ENCODE results near the gene MCAM. TPM values are rescaled to one million over a fixed set of nuclear protein-coding genes. Genes with fewer than 3 reads are reported as not detected.

MCAM gene, protein sequence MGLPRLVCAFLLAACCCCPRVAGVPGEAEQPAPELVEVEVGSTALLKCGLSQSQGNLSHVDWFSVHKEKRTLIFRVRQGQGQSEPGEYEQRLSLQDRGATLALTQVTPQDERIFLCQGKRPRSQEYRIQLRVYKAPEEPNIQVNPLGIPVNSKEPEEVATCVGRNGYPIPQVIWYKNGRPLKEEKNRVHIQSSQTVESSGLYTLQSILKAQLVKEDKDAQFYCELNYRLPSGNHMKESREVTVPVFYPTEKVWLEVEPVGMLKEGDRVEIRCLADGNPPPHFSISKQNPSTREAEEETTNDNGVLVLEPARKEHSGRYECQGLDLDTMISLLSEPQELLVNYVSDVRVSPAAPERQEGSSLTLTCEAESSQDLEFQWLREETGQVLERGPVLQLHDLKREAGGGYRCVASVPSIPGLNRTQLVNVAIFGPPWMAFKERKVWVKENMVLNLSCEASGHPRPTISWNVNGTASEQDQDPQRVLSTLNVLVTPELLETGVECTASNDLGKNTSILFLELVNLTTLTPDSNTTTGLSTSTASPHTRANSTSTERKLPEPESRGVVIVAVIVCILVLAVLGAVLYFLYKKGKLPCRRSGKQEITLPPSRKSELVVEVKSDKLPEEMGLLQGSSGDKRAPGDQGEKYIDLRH
- 25.4 and 42.9 TPM in 2 replicates for total RNA-seq (2014; rRNA removed; shearing (Covaris generic))

GRCh38 chr11:119316729-119317591 lies at the start of gene MCAM:
Gene MCAM, minus strand, starts transcription at chr11:119317130. Its CDS starts 29 bp downstream, at chr11:119317101.
- DNase-seq (ENCODE audit: low spot score): no peak

DNA sequence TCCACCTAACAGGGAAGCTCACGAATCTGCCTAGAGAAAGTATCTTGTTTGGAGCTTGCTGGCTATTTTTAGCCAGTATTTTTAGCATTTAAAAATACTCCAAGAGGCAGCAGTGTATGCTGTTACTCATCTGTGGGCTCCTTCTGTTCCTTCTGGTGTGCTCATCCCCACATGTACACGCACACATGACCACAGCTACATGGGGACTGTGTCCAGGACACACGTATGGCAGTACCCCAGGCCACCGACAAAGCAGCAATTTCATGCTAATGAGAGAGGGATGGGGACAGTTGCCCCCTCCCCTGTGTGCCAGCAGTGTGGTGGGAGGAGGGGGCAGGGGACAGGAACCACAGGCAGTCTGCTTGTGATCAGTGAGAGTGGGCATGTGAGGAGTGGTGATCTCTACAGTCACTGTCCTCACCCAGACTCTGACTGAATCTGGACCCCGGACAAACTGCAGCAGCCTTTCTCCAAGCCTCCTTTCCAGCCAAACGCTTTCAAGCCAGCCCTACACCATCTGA lies 48.2 kb upstream of the MCAM start:
- no peak for DNase-seq (ENCODE audit: low spot score)

- DNase-seq (ENCODE audit: low spot score): no peak
These were observed 47.1 kb upstream of the MCAM start for GRCh38 chr11:119363851-119364590.

DNA sequence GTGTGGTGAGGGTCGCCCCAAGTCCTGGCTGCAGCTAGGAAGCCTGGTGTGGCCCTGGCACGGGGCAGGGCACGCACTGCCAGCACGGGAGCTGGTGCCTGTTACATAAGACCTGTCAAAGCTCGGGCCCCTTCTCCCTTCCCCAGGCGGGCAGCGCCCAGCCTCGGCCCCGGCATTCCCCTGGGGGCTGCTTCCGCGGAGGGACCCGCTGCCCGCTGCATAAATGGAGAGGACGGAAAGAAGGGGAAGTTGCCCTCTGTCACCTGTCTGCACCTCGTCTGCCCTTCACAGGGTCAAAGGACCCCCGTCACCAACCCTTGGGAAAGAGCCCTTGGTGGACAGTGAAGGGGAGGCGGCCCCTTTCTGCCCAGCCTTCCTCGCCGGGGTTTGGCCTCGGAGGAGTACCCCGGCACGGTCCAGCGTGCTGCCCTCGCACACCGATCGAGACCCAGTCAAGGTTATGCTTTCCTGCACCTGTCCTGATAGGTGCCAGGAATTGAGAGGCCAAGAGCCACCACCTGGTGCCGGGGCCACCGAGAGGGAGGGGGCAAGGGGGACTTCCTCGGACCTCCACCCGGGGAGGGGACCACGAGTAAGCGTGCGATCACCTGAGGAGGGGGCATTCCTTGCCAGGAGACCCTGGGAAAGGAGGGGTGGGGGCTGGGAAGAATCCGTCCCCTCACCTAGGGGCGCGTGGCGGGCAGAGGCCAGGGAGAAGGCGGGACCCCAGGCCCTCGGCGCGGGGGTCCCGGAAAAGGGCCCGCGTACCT lies 46.3 kb upstream of the MCAM start:
- no peak for DNase-seq (ENCODE audit: low spot score)

- no peak for DNase-seq (ENCODE audit: low spot score)
These were observed 45.8 kb upstream of the MCAM start for GRCh38 chr11:119362741-119363080.

DNA sequence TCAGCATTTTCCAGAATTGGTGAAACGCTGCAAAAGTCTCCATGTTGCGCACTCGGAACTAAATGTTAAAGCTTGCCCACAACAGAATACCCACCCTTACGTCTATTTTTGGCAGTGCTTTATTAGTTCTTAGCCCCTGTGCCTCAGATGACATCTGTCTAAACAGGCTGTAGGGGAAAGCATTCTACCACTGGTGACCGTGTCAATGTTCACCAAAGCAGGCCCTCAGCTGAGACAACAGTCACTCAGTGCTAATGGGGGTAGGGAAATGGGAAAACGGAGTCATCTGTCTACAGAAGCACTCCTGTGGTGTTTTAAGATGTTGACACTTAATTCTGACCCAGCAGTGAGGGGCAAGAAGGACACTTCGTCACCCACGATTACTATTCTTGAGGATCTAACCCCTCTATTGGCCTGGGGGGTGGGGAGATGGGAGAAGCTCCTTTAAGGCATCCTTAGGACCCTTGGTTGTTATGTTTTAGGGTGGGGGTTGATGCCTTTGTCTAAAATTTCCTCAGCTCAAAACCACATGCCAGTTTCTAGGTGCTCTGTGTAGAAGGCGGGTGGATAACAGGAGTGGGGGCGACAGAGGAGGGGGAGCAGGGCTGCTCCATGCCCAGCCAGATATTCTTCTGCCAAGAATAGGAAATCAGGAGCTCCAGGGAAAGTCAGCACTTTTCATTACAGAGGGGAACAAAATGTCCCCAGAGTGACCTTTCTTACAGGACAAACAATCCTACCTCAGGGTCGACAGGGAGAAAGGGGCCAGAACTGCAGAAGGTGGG lies 45.2 kb upstream of the MCAM start:
- no peak for DNase-seq (ENCODE audit: low spot score)

GRCh38 chr11:119361056-119361787 lies 44.3 kb upstream of the MCAM start:
- peak; percentile 71 for DNase-seq (ENCODE audit: low spot score)

GRCh38 chr11:119359365-119360214 lies 42.7 kb upstream of the MCAM start:
- DNase-seq (ENCODE audit: low spot score): no peak

DNA sequence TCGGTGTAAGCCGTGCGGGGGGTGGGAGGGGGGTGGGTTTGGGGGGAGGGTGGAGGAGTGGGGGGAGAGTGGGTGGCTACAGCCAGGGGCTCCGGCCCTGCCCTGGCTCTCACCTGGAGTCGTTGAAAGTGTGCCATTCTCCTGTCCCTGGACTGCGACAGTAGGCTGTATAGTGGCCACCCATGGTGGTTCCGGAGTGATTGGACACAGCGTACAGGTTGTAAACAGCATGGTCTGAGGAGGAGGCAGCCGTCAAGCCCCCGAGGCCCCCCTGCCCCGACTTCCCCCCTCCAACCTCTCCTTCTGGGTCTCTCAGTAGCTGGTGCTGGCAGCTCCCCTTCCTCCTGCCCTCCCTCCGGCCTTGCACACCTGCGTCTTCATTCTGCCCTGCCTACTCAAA lies 40.1 kb upstream of the MCAM start:
- no peak for DNase-seq (ENCODE audit: low spot score)

DNA sequence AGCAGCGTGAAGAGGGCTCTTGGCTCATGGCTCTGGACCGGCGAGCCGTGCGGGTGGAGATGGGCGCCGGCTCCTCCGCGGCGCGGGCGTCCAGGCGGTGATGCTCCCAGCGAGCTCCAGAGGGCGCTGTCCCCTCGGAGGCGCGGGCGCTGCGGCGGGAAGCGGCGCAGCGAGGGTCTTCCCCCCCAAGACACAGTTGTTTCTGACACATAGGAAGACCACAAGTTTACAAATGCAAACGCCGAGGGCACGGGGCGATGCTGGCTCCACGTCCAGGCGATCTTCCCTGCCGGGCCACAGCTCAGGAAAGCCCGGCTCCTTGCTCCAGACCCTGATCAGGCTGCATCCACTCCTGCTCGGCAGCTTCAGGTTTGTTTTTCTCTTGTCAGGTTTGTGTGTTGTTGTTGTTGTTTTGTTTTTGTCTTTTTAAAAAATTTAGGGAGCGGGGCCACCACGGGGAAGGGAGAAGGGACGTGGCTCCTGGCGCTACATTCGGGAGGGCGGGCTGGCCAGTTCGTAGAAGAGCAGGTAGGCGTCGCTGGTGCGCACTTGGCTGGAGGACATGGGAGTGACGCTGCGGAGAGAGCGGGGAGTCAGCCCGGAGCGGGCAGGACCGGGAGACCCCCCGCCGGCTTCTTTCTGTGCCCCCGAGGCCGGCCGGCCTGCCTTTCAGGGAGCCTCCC lies 39.6 kb upstream of the MCAM start:
- no peak for DNase-seq (ENCODE audit: low spot score)

DNA sequence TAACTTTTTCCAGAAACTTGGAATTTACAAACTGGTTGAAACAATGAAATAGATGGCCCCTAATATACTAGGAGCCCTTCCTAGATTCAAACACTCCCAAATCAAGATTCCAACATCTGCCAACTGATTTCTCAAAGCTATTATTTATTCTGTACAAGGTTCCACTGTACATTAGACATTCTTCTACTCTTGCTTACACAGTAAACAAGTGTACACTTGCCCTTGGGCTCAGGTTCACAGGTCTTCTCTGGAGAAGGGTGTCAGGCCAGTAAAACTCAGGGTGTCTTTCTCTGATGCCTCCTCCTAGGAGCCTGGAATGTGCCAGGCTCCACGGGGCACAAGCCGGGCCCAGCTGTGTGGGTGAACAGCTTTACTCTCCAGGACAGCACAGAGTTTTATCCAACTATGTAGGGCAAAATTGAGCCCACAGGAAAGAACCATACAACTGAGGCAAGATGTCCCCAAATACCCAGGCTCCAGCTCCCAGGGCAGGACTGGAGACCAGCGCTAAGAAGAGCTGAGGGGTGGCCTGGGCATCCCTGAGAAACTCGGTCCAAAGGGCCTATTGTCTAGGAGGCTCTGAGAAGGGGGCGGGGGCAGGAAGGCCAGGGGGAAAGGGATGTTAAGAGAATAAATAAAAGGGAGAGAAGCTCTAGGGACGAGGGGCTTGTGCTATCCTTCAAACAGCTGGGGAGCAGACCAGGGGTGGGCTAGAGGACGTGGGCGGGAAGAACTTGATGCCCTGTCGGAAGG lies 38.3 kb upstream of the MCAM start:
- no peak for DNase-seq (ENCODE audit: low spot score)

- DNase-seq (ENCODE audit: low spot score): no peak
These were observed 35.9 kb upstream of the MCAM start for GRCh38 chr11:119352857-119353260.

GRCh38 chr11:119351232-119351631 lies 34.3 kb upstream of the MCAM start:
- DNase-seq (ENCODE audit: low spot score): no peak

DNA sequence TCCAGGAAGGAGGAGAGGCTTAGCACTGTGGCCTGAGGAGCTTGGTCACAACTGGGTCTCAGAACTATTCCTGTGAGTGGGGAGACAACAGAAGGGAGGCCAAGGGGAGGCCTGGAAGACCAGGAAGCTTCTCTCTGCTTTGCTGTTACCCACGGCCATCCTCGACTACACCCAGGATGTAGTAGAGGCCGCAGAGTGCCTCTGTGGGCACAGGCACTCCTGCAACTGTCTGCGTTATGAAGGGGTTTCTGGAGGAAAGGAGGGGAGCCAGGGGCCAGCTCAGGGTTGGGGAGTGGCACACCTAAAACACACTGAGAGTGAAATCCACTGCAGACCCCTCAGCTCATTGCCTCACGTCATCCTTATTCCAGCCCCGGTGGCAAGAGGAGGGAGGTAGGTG lies 33.4 kb upstream of the MCAM start:
- DNase-seq (ENCODE audit: low spot score): no peak

- no peak for DNase-seq (ENCODE audit: low spot score)
These were observed 31.1 kb upstream of the MCAM start for GRCh38 chr11:119347940-119348605.

GRCh38 chr11:119347242-119347641 lies 30.3 kb upstream of the MCAM start:
- DNase-seq (ENCODE audit: low spot score): no peak
